Sigmoid colon (tissue), 3 donors: ENCODE measurements around the gene NPHP4.

Source experiments
- CTCF ChIP-seq, 4 experiments: fragments of 450-650 bp in 3 of 4; fragments of 200-600 bp in 1 of 4; IDR thresholded peaks; one replicate each; pipeline ENCODE4 v1.5.1; 2016 to 2019; ENCODE audit warnings: antibody characterized with exemption in 4 of 4, mild to moderate bottlenecking in 3 of 4, moderate library complexity in 2 of 4
- POLR2A ChIP-seq, 2 donors: fragments of 450-650 bp; IDR thresholded peaks; one replicate each; pipeline ENCODE4 v1.6.1; 2016; ENCODE audit warnings: antibody characterized with exemption in 2 of 2, mild to moderate bottlenecking in 2 of 2, moderate library complexity in 2 of 2

GRCh38 chr1:5937373-5937857 is 54.8 kb downstream of the NPHP4 start:
- TF ChIP-seq CTCF (IDR thresholded peaks at IDR 0.05) (no peak), POLR2A (IDR thresholded peaks at IDR 0.05) (no peak)
